ENCODE measurements around the gene EFCAB6. TPM values are rescaled to one million over a fixed set of nuclear protein-coding genes. Genes with fewer than 3 reads are reported as not detected.

The EFCAB6 gene
- total RNA-seq, 1 experiment from 2014 or later = 2.5 TPM

GRCh38 chr22:43844560-43845545 lies 32.7 kb upstream of the EFCAB6 start:
- no peaks in the 10 kb centered on the region for H4K20me1 ChIP-seq (ENCODE audit: insufficient read depth)
- H3K27me3 ChIP-seq (ENCODE audit: insufficient read depth, low read depth) = peaks cover 65% of the 10 kb centered on the region
- intact Hi-C loops (cut with micrococcal nuclease; ENCODE audit: unreplicated experiment) = no loop called here
- no peaks in the 10 kb centered on the region for H3F3A ChIP-seq (ENCODE audit: insufficient read depth, low read depth)
- no peak for DNase-seq
- ChIA-PET CTCF (no interaction called here), POLR2A (ENCODE audit: unreplicated experiment) (no interaction called here)
- TF ChIP-seq CTCF (conservative IDR thresholded peaks at IDR 0.05) (no peak), EZH2 (IDR thresholded peaks at IDR 0.05; ENCODE audit: low read depth) (no peak)
- H3K36me3 ChIP-seq (ENCODE audit: low read depth) = no peaks in the 10 kb centered on the region
- no peaks in the 10 kb centered on the region for H3K9me2 ChIP-seq (ENCODE audit: insufficient read depth)
- no peaks in the 10 kb centered on the region for H3K9me3 ChIP-seq (ENCODE audit: insufficient read depth, low read depth)
- BruUV-seq (replicated peaks) = no TSS peak
- H3K4me1 ChIP-seq (replicated peaks; ENCODE audit: insufficient read depth) = no peaks in the 10 kb centered on the region
- H2AFZ ChIP-seq = no peak overlapping the region
- no peak overlapping the region for H3K4me2 ChIP-seq
- no peak overlapping the region for H3K4me3 ChIP-seq
- H3K79me2 ChIP-seq (ENCODE audit: low read depth) = no peaks in the 10 kb centered on the region
- H3K27ac ChIP-seq = no peak overlapping the region

- Histone ChIP-seq H3K27me3 (ENCODE audit: insufficient read depth, low read depth) (peaks cover 59% of the 10 kb centered on the region), H3K4me2 (no peak overlapping the region), H3K79me2 (ENCODE audit: low read depth) (no peaks in the 10 kb centered on the region), H3K9me3 (ENCODE audit: insufficient read depth, low read depth) (no peaks in the 10 kb centered on the region), H3K9me2 (ENCODE audit: insufficient read depth) (no peaks in the 10 kb centered on the region), H3F3A (ENCODE audit: insufficient read depth, low read depth) (no peaks in the 10 kb centered on the region), H3K4me3 (no peak overlapping the region), H3K27ac (no peak overlapping the region), H3K36me3 (ENCODE audit: low read depth) (no peaks in the 10 kb centered on the region), H4K20me1 (ENCODE audit: insufficient read depth) (no peaks in the 10 kb centered on the region), H2AFZ (no peak overlapping the region), H3K4me1 (replicated peaks; ENCODE audit: insufficient read depth) (no peaks in the 10 kb centered on the region)
- intact Hi-C loops (cut with micrococcal nuclease; ENCODE audit: unreplicated experiment) = no loop called here
- no peak for DNase-seq
- no TSS peak for BruUV-seq (replicated peaks)
- TF ChIP-seq CTCF (conservative IDR thresholded peaks at IDR 0.05) (no peak), EZH2 (IDR thresholded peaks at IDR 0.05; ENCODE audit: low read depth) (no peak)
- POLR2A ChIA-PET (ENCODE audit: unreplicated experiment) = no interaction called here
- CTCF ChIA-PET = no interaction called here
Observed at GRCh38 chr22:43843783-43844530, 31.9 kb upstream of the EFCAB6 start.

- ChIA-PET CTCF (no interaction called here), POLR2A (ENCODE audit: unreplicated experiment) (no interaction called here)
- Histone ChIP-seq H3F3A (ENCODE audit: insufficient read depth, low read depth) (no peaks in the 10 kb centered on the region), H3K9me3 (ENCODE audit: insufficient read depth, low read depth) (no peaks in the 10 kb centered on the region), H3K79me2 (ENCODE audit: low read depth) (no peaks in the 10 kb centered on the region), H3K4me2 (no peak overlapping the region), H3K27ac (no peak overlapping the region), H3K4me1 (replicated peaks; ENCODE audit: insufficient read depth) (no peaks in the 10 kb centered on the region), H3K36me3 (ENCODE audit: low read depth) (no peaks in the 10 kb centered on the region), H3K4me3 (no peak overlapping the region), H4K20me1 (ENCODE audit: insufficient read depth) (no peaks in the 10 kb centered on the region; the same call in 1 of the 2 replicates), H2AFZ (no peak overlapping the region), H3K27me3 (ENCODE audit: insufficient read depth, low read depth) (peaks cover 71% of the 10 kb centered on the region), H3K9me2 (ENCODE audit: insufficient read depth) (no peaks in the 10 kb centered on the region)
- no peak for TF ChIP-seq CTCF (conservative IDR thresholded peaks at IDR 0.05)
- no peak for TF ChIP-seq EZH2 (IDR thresholded peaks at IDR 0.05; ENCODE audit: low read depth)
- no peak for DNase-seq
- intact Hi-C loops (cut with micrococcal nuclease; ENCODE audit: unreplicated experiment) = no loop called here
- no TSS peak for BruUV-seq (replicated peaks)
Observed at GRCh38 chr22:43841742-43842141, 29.6 kb upstream of the EFCAB6 start.

Data from PC-9 (cell line).